HEK293 (cell line): ENCODE measurements around the gene RNF43.
A peak's percentile ranks its signal among the peaks of the same experiment; 100 is the strongest.

Experiments used
- CTCF ChIA-PET: fragments of 350-600 bp; formaldehyde crosslinking; extraction: SDS; loops from one replicate; lab custom pipeline; 2021; ENCODE audit warnings: antibody characterized with exemption; lab: Yijun Ruan, JAX
- POLR2A ChIA-PET: fragments of 300-600 bp; formaldehyde crosslinking; extraction: SDS; loops from one replicate; lab custom pipeline; 2020; ENCODE audit warnings: antibody characterized with exemption, inconsistent platforms; lab: Yijun Ruan, JAX
- H3K27ac ChIP-seq: fragments of 200-500 bp; sonication (Bioruptor generic); 2 replicates; pipeline ENCODE4 v1.5.1; 2014; ENCODE audit warnings: low read depth, low read length, control low read depth, inconsistent platforms; ENCODE audit errors: extremely low read depth
- H3K36me3 ChIP-seq, 2 experiments: fragments of 200-500 bp in 1 of 2; sonication (Bioruptor generic) in 1 of 2; 1 replicate in 1 of 2; 2 replicates in 1 of 2; pipeline ENCODE4 v1.5.1; 2014 to 2017; ENCODE audit warnings: inconsistent platforms in 2 of 2, low read length in 2 of 2; ENCODE audit not compliant: control insufficient read depth in 2 of 2, insufficient read depth in 1 of 2
- H3K4me1 ChIP-seq: fragments of 200-500 bp; sonication (Bioruptor generic); 2 replicates; pipeline ENCODE4 v1.5.1; 2014; ENCODE audit warnings: mild to moderate bottlenecking, low read length, inconsistent platforms; ENCODE audit not compliant: control insufficient read depth, insufficient read depth
- H3K4me3 ChIP-seq: 2 replicates; pipeline ENCODE4 v1.5.1; 2011; ENCODE audit warnings: low read depth, mild to moderate bottlenecking, control low read depth, low read length, moderate library complexity
- H3K9me3 ChIP-seq: fragments of 200-500 bp; sonication (Bioruptor generic); 2 replicates; pipeline ENCODE4 v1.5.1; 2014; ENCODE audit warnings: low read depth, low read length, inconsistent platforms; ENCODE audit not compliant: control insufficient read depth, insufficient read depth
- BCL11A ChIP-seq: fragments of 450-650 bp; formaldehyde crosslinking; IDR thresholded peaks from 2 replicates; pipeline ENCODE4 v1.5.1; 2016; ENCODE audit warnings: low read depth, missing biosample characterization, missing genetic modification characterization
- SP7 ChIP-seq: fragments of 450-650 bp; formaldehyde crosslinking; IDR thresholded peaks from 2 replicates; pipeline ENCODE4 v1.5.1; 2016; ENCODE audit warnings: missing biosample characterization, missing genetic modification characterization
- TCF7L2 ChIP-seq: IDR thresholded peaks from 2 replicates; pipeline ENCODE4 v1.6.1; 2011; ENCODE audit warnings: low read depth, mild to moderate bottlenecking, inconsistent platforms, low read length, moderate library complexity, borderline replicate concordance
- ZEB2 ChIP-seq: fragments of 450-650 bp; formaldehyde crosslinking; IDR thresholded peaks from 2 replicates; pipeline ENCODE4 v1.5.1; 2016; ENCODE audit warnings: missing biosample characterization, missing genetic modification characterization
- ZNF114 ChIP-seq: fragments of 450-650 bp; formaldehyde crosslinking; IDR thresholded peaks from 2 replicates; pipeline ENCODE4 v1.5.0; 2017; ENCODE audit warnings: missing biosample characterization, missing genetic modification characterization
- ZNF341 ChIP-seq: fragments of 450-650 bp; formaldehyde crosslinking; IDR thresholded peaks from 2 replicates; pipeline ENCODE4; 2016; ENCODE audit warnings: low read depth, missing biosample characterization, missing genetic modification characterization
- ZNF366 ChIP-seq: fragments of 450-650 bp; formaldehyde crosslinking; conservative IDR thresholded peaks from 2 replicates; pipeline ENCODE4 v1.5.1; 2016; ENCODE audit warnings: missing biosample characterization, missing genetic modification characterization
- ZNF37A ChIP-seq: fragments of 450-650 bp; IDR thresholded peaks from 2 replicates; pipeline ENCODE4 v1.5.1; 2018; ENCODE audit warnings: missing biosample characterization, missing genetic modification characterization
- ZNF473 ChIP-seq: fragments of 450-650 bp; formaldehyde crosslinking; IDR thresholded peaks from 2 replicates; pipeline ENCODE4 v1.5.1; 2017; ENCODE audit warnings: missing biosample characterization, missing genetic modification characterization
- ZNF48 ChIP-seq: fragments of 450-650 bp; formaldehyde crosslinking; IDR thresholded peaks from 2 replicates; pipeline ENCODE4 v1.5.1; 2016; ENCODE audit warnings: missing biosample characterization, missing genetic modification characterization
- ZNF521 ChIP-seq: fragments of 450-650 bp; formaldehyde crosslinking; IDR thresholded peaks from 2 replicates; pipeline ENCODE4 v1.5.1; 2017; ENCODE audit warnings: missing biosample characterization, mild to moderate bottlenecking, missing genetic modification characterization
- ZNF544 ChIP-seq: fragments of 450-650 bp; formaldehyde crosslinking; IDR thresholded peaks from 2 replicates; pipeline ENCODE4 v1.5.0; 2017; ENCODE audit warnings: missing biosample characterization, missing genetic modification characterization
- ZNF596 ChIP-seq: fragments of 450-650 bp; IDR thresholded peaks from 2 replicates; pipeline ENCODE4 v1.5.0; 2018; ENCODE audit warnings: missing biosample characterization, mild to moderate bottlenecking, missing genetic modification characterization, moderate library complexity
- ZNF623 ChIP-seq: fragments of 450-650 bp; formaldehyde crosslinking; IDR thresholded peaks from 2 replicates; pipeline ENCODE4 v1.5.1; 2016; ENCODE audit warnings: missing biosample characterization, missing genetic modification characterization
- ZNF624 ChIP-seq: fragments of 450-650 bp; formaldehyde crosslinking; IDR thresholded peaks from 2 replicates; pipeline ENCODE4 v1.5.1; 2017; ENCODE audit warnings: missing biosample characterization, missing genetic modification characterization
- ZNF660 ChIP-seq: fragments of 450-650 bp; IDR thresholded peaks from 2 replicates; pipeline ENCODE4 v1.5.1; 2018; ENCODE audit warnings: missing biosample characterization, mild to moderate bottlenecking, missing genetic modification characterization
- ZNF670 ChIP-seq: fragments of 450-650 bp; formaldehyde crosslinking; IDR thresholded peaks from 2 replicates; pipeline ENCODE4 v1.5.1; 2016; ENCODE audit warnings: missing biosample characterization, missing genetic modification characterization, low read depth
- ZNF76 ChIP-seq: fragments of 450-650 bp; formaldehyde crosslinking; IDR thresholded peaks from 2 replicates; pipeline ENCODE4; 2016; ENCODE audit warnings: low read depth, missing biosample characterization, missing genetic modification characterization, borderline replicate concordance
- ZNF830 ChIP-seq: fragments of 450-650 bp; IDR thresholded peaks from 2 replicates; pipeline ENCODE4 v1.5.0; 2018; ENCODE audit warnings: missing biosample characterization, missing genetic modification characterization, low read depth, mild to moderate bottlenecking, moderate library complexity
- ZNF837 ChIP-seq: fragments of 450-650 bp; formaldehyde crosslinking; IDR thresholded peaks from 2 replicates; pipeline ENCODE4 v1.5.1; 2016; ENCODE audit warnings: missing biosample characterization, missing genetic modification characterization
- ZSCAN23 ChIP-seq: fragments of 450-650 bp; formaldehyde crosslinking; IDR thresholded peaks from 2 replicates; pipeline ENCODE4 v1.5.1; 2016; ENCODE audit warnings: missing biosample characterization, missing genetic modification characterization
- TF ChIP-seq, protein P1 (sequence below): fragments of 450-650 bp; formaldehyde crosslinking; IDR thresholded peaks from 2 replicates; pipeline ENCODE4 v1.5.1; 2017; ENCODE audit warnings: missing biosample characterization, missing genetic modification characterization
- TF ChIP-seq, protein P2 (sequence below): fragments of 450-650 bp; formaldehyde crosslinking; IDR thresholded peaks from 2 replicates; pipeline ENCODE4 v1.5.1; 2016; ENCODE audit warnings: missing biosample characterization, missing genetic modification characterization
- TF ChIP-seq, protein P3 (sequence below): fragments of 450-650 bp; formaldehyde crosslinking; IDR thresholded peaks from 2 replicates; pipeline ENCODE4 v1.5.1; 2017; ENCODE audit warnings: missing biosample characterization, missing genetic modification characterization
- TF ChIP-seq, protein P4 (sequence below): fragments of 450-650 bp; formaldehyde crosslinking; IDR thresholded peaks from 2 replicates; pipeline ENCODE4 v1.5.1; 2017; ENCODE audit warnings: missing biosample characterization, missing genetic modification characterization
- TF ChIP-seq, protein P5 (sequence below): fragments of 450-650 bp; formaldehyde crosslinking; optimal IDR thresholded peaks from 2 replicates; pipeline ENCODE3; 2016; ENCODE audit warnings: missing biosample characterization, mild to moderate bottlenecking, missing genetic modification characterization
- TF ChIP-seq, protein P6 (sequence below): sonication (generic); formaldehyde crosslinking; IDR thresholded peaks from 2 replicates; pipeline ENCODE4 v1.8.1; 2022; ENCODE audit warnings: mild to moderate bottlenecking, moderate library complexity, missing genetic modification reagents

RNF43 gene

DNA sequence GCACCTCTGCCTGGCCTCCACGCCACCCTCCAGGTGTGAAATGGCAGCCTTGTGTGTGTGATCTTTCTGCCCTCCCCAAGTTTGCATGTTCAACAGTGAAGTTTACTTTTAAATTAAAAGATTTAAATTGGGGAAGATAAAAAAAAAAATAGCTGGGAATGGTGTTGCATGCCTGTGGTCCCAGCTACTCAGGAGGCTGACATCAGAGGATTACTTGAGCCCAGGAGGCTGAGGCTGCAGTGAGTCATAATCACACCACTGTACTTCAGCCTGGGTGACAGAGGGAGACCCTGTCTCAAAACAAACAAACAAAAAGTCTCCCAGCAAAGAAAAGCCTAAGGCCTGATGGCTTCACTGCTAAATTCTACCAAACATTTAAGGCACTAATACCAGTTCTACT, 35.4 kb upstream of the RNF43 start:
- Histone ChIP-seq H3K4me3 (no peak overlapping the region), H3K4me1 (no peaks in the 10 kb centered on the region), H3K36me3 (no peaks in the 10 kb centered on the region), H3K9me3 (no peaks in the 10 kb centered on the region), H3K27ac (no peak overlapping the region)
- CTCF ChIA-PET = interaction anchor here (0.6 to 8.0 kb wide), 2 partner anchors 137 to 286 kb away, joined by 4 to 189 read pairs; partner anchors contain the start of gene OR4D2
- POLR2A ChIA-PET = no interaction called here
- TF ChIP-seq ZSCAN23 (tag by site-specific recombination) (0 out of 2 replicates have a peak, but pooled peaks have one; percentile 49), ZNF544 (tag by site-specific recombination) (no peak), ZNF76 (no peak), ZNF660 (tag by site-specific recombination) (peak; percentile 58; the same call in 1 of the 2 replicates), ZNF521 (tag by site-specific recombination) (no peak), BCL11A (tag by site-specific recombination) (0 out of 2 replicates have a peak, but pooled peaks have one; percentile 19), SP7 (tag by site-specific recombination) (0 out of 2 replicates have a peak, but pooled peaks have one; percentile 35), ZNF48 (tag by site-specific recombination) (no peak), TCF7L2 (no peak), ZNF114 (tag by site-specific recombination) (no peak), ZNF830 (tag by site-specific recombination) (no peak), ZNF37A (tag by site-specific recombination) (no peak), ZNF473 (tag by site-specific recombination) (no peak), ZNF341 (tag by site-specific recombination) (no peak), ZNF623 (tag by site-specific recombination) (no peak), ZNF366 (tag by site-specific recombination) (peak; percentile 68), ZNF837 (no peak), ZNF670 (tag by site-specific recombination) (no peak), ZNF624 (tag by site-specific recombination) (no peak), ZNF596 (tag by site-specific recombination) (no peak), ZEB2 (tag by site-specific recombination) (peak; percentile 58; the same call in 1 of the 2 replicates)
- TF ChIP-seq, protein P1, sequence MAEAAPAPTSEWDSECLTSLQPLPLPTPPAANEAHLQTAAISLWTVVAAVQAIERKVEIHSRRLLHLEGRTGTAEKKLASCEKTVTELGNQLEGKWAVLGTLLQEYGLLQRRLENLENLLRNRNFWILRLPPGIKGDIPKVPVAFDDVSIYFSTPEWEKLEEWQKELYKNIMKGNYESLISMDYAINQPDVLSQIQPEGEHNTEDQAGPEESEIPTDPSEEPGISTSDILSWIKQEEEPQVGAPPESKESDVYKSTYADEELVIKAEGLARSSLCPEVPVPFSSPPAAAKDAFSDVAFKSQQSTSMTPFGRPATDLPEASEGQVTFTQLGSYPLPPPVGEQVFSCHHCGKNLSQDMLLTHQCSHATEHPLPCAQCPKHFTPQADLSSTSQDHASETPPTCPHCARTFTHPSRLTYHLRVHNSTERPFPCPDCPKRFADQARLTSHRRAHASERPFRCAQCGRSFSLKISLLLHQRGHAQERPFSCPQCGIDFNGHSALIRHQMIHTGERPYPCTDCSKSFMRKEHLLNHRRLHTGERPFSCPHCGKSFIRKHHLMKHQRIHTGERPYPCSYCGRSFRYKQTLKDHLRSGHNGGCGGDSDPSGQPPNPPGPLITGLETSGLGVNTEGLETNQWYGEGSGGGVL (tag by site-specific recombination) = 0 out of 2 replicates have a peak, but pooled peaks have one; percentile 11
- TF ChIP-seq, protein P2, sequence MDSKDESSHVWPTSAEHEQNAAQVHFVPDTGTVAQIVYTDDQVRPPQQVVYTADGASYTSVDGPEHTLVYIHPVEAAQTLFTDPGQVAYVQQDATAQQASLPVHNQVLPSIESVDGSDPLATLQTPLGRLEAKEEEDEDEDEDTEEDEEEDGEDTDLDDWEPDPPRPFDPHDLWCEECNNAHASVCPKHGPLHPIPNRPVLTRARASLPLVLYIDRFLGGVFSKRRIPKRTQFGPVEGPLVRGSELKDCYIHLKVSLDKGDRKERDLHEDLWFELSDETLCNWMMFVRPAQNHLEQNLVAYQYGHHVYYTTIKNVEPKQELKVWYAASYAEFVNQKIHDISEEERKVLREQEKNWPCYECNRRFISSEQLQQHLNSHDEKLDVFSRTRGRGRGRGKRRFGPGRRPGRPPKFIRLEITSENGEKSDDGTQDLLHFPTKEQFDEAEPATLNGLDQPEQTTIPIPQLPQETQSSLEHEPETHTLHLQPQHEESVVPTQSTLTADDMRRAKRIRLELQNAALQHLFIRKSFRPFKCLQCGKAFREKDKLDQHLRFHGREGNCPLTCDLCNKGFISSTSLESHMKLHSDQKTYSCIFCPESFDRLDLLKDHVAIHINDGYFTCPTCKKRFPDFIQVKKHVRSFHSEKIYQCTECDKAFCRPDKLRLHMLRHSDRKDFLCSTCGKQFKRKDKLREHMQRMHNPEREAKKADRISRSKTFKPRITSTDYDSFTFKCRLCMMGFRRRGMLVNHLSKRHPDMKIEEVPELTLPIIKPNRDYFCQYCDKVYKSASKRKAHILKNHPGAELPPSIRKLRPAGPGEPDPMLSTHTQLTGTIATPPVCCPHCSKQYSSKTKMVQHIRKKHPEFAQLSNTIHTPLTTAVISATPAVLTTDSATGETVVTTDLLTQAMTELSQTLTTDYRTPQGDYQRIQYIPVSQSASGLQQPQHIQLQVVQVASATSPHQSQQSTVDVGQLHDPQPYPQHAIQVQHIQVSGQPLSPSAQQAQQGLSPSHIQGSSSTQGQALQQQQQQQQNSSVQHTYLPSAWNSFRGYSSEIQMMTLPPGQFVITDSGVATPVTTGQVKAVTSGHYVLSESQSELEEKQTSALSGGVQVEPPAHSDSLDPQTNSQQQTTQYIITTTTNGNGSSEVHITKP = no peak
- TF ChIP-seq, protein P3, sequence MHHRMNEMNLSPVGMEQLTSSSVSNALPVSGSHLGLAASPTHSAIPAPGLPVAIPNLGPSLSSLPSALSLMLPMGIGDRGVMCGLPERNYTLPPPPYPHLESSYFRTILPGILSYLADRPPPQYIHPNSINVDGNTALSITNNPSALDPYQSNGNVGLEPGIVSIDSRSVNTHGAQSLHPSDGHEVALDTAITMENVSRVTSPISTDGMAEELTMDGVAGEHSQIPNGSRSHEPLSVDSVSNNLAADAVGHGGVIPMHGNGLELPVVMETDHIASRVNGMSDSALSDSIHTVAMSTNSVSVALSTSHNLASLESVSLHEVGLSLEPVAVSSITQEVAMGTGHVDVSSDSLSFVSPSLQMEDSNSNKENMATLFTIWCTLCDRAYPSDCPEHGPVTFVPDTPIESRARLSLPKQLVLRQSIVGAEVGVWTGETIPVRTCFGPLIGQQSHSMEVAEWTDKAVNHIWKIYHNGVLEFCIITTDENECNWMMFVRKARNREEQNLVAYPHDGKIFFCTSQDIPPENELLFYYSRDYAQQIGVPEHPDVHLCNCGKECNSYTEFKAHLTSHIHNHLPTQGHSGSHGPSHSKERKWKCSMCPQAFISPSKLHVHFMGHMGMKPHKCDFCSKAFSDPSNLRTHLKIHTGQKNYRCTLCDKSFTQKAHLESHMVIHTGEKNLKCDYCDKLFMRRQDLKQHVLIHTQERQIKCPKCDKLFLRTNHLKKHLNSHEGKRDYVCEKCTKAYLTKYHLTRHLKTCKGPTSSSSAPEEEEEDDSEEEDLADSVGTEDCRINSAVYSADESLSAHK = no peak
- TF ChIP-seq, protein P4, sequence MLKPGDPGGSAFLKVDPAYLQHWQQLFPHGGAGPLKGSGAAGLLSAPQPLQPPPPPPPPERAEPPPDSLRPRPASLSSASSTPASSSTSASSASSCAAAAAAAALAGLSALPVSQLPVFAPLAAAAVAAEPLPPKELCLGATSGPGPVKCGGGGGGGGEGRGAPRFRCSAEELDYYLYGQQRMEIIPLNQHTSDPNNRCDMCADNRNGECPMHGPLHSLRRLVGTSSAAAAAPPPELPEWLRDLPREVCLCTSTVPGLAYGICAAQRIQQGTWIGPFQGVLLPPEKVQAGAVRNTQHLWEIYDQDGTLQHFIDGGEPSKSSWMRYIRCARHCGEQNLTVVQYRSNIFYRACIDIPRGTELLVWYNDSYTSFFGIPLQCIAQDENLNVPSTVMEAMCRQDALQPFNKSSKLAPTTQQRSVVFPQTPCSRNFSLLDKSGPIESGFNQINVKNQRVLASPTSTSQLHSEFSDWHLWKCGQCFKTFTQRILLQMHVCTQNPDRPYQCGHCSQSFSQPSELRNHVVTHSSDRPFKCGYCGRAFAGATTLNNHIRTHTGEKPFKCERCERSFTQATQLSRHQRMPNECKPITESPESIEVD = no peak
- TF ChIP-seq, protein P5, sequence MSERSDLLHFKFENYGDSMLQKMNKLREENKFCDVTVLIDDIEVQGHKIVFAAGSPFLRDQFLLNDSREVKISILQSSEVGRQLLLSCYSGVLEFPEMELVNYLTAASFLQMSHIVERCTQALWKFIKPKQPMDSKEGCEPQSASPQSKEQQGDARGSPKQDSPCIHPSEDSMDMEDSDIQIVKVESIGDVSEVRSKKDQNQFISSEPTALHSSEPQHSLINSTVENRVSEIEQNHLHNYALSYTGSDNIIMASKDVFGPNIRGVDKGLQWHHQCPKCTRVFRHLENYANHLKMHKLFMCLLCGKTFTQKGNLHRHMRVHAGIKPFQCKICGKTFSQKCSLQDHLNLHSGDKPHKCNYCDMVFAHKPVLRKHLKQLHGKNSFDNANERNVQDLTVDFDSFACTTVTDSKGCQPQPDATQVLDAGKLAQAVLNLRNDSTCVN = no peak
- TF ChIP-seq, protein P6, sequence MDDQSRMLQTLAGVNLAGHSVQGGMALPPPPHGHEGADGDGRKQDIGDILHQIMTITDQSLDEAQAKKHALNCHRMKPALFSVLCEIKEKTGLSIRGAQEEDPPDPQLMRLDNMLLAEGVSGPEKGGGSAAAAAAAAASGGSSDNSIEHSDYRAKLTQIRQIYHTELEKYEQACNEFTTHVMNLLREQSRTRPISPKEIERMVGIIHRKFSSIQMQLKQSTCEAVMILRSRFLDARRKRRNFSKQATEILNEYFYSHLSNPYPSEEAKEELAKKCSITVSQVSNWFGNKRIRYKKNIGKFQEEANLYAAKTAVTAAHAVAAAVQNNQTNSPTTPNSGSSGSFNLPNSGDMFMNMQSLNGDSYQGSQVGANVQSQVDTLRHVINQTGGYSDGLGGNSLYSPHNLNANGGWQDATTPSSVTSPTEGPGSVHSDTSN (CRISPR knock-in tag) = no peak
